ENCODE results near the gene P2RY2. TPM values are rescaled to one million over a fixed set of nuclear protein-coding genes. Genes with fewer than 3 reads are reported as not detected.

P2RY2 gene
- total and polyA plus RNA-seq, 4 donors, result 1.8 to 3.7 (median 2.2) TPM

- TF ChIP-seq RXRA (IDR thresholded peaks at IDR 0.05), result no peak
- TF ChIP-seq HNF4A (conservative IDR thresholded peaks at IDR 0.05), result no peak
- TF ChIP-seq FOXA2 (IDR thresholded peaks at IDR 0.05), result no peak
- TF ChIP-seq SP1 (IDR thresholded peaks at IDR 0.05), result no peak
- TF ChIP-seq GABPA (IDR thresholded peaks at IDR 0.05 in 1 of 2, conservative IDR thresholded peaks at IDR 0.05 in 1 of 2), result no peak
- TF ChIP-seq, protein P1, sequence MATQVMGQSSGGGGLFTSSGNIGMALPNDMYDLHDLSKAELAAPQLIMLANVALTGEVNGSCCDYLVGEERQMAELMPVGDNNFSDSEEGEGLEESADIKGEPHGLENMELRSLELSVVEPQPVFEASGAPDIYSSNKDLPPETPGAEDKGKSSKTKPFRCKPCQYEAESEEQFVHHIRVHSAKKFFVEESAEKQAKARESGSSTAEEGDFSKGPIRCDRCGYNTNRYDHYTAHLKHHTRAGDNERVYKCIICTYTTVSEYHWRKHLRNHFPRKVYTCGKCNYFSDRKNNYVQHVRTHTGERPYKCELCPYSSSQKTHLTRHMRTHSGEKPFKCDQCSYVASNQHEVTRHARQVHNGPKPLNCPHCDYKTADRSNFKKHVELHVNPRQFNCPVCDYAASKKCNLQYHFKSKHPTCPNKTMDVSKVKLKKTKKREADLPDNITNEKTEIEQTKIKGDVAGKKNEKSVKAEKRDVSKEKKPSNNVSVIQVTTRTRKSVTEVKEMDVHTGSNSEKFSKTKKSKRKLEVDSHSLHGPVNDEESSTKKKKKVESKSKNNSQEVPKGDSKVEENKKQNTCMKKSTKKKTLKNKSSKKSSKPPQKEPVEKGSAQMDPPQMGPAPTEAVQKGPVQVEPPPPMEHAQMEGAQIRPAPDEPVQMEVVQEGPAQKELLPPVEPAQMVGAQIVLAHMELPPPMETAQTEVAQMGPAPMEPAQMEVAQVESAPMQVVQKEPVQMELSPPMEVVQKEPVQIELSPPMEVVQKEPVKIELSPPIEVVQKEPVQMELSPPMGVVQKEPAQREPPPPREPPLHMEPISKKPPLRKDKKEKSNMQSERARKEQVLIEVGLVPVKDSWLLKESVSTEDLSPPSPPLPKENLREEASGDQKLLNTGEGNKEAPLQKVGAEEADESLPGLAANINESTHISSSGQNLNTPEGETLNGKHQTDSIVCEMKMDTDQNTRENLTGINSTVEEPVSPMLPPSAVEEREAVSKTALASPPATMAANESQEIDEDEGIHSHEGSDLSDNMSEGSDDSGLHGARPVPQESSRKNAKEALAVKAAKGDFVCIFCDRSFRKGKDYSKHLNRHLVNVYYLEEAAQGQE (IDR thresholded peaks at IDR 0.05), result no peak
- TF ChIP-seq HNF4G (IDR thresholded peaks at IDR 0.05), result no peak
- TF ChIP-seq ATF3 (IDR thresholded peaks at IDR 0.05), result no peak
- TF ChIP-seq FOXA1 (IDR thresholded peaks at IDR 0.05), result no peak
- no peak for TF ChIP-seq MAX (IDR thresholded peaks at IDR 0.05)
- no peak for TF ChIP-seq JUND (IDR thresholded peaks at IDR 0.05)
- H3K4me3 ChIP-seq (ENCODE audit: low read depth in 1 of 3, low read length in 3 of 3), result no peak overlapping the region
- no peaks in the 10 kb centered on the region for H3K9me3 ChIP-seq (ENCODE audit: control insufficient read depth in 4 of 4, low read length in 3 of 4)
- no peak overlapping the region for H3K27ac ChIP-seq (ENCODE audit: low read depth in 1 of 2, low read length in 2 of 2)
- DNase-seq (ENCODE audit: low spot score), result no peak
- peaks cover 2 to 27% (median 17%) of the 10 kb centered on the region in 4 donors for H3K4me1 ChIP-seq (ENCODE audit: control insufficient read depth in 4 of 4, insufficient read depth in 4 of 4, low read length in 3 of 4)
- no peaks in the 10 kb centered on the region for H3K36me3 ChIP-seq (ENCODE audit: control insufficient read depth in 4 of 4, insufficient read depth in 3 of 4, low read depth in 1 of 4, low read length in 3 of 4)
- H3K9ac ChIP-seq (ENCODE audit: low read depth in 1 of 2, low read length in 2 of 2), result no peak overlapping the region
- H3K27me3 ChIP-seq (ENCODE audit: control insufficient read depth in 4 of 4, insufficient read depth in 4 of 4, low read length in 3 of 4), result no peaks in the 10 kb centered on the region
Measured at GRCh38 chr11:73233211-73233610, 15.1 kb downstream of the P2RY2 start.

DNA sequence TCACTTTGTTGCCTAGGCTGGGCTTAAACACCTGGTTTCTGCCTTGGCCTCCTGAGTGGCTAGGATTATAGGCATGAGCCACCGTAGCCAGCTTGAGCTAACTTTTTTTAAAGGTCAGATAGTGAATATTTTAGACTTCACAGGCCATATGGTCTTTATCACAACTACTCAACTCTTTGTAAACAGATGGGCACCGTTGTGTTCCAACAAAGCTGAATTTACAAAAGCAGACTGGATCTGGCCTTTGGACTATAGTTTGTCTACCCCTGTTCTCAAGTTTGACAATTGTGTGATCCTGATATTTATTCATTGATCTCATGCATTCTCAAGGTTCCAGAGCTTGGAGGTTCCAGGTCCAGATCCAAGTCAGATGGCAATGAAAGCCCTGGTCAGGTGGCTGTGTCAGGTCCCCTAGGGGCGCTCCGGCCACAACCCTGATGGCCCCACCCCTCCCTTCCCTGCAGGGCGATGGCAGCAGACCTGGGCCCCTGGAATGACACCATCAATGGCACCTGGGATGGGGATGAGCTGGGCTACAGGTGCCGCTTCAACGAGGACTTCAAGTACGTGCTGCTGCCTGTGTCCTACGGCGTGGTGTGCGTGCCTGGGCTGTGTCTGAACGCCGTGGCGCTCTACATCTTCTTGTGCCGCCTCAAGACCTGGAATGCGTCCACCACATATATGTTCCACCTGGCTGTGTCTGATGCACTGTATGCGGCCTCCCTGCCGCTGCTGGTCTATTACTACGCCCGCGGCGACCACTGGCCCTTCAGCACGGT lies 15.8 kb downstream of the P2RY2 start:
- Histone ChIP-seq H3K4me1 (ENCODE audit: control insufficient read depth in 4 of 4, insufficient read depth in 4 of 4, low read length in 3 of 4) (peaks cover 2 to 27% (median 17%) of the 10 kb centered on the region in 4 donors), H3K9me3 (ENCODE audit: control insufficient read depth in 4 of 4, low read length in 3 of 4) (no peaks in the 10 kb centered on the region), H3K36me3 (ENCODE audit: control insufficient read depth in 4 of 4, insufficient read depth in 3 of 4, low read depth in 1 of 4, low read length in 3 of 4) (no peaks in the 10 kb centered on the region), H3K27ac (ENCODE audit: low read depth in 1 of 2, low read length in 2 of 2) (no peak overlapping the region), H3K9ac (ENCODE audit: low read depth in 1 of 2, low read length in 2 of 2) (no peak overlapping the region), H3K27me3 (ENCODE audit: control insufficient read depth in 4 of 4, insufficient read depth in 4 of 4, low read length in 3 of 4) (no peaks in the 10 kb centered on the region), H3K4me3 (ENCODE audit: low read depth in 1 of 3, low read length in 3 of 3) (no peak overlapping the region)
- TF ChIP-seq HNF4A (conservative IDR thresholded peaks at IDR 0.05) (peak; percentile 58 to 62), RAD21 (IDR thresholded peaks at IDR 0.05) (no peak)
- no peak for DNase-seq (ENCODE audit: low spot score)
- whole genome bisulfite sequencing, result 89% methylated on average over 23 of the region's 23 CpGs

DNA sequence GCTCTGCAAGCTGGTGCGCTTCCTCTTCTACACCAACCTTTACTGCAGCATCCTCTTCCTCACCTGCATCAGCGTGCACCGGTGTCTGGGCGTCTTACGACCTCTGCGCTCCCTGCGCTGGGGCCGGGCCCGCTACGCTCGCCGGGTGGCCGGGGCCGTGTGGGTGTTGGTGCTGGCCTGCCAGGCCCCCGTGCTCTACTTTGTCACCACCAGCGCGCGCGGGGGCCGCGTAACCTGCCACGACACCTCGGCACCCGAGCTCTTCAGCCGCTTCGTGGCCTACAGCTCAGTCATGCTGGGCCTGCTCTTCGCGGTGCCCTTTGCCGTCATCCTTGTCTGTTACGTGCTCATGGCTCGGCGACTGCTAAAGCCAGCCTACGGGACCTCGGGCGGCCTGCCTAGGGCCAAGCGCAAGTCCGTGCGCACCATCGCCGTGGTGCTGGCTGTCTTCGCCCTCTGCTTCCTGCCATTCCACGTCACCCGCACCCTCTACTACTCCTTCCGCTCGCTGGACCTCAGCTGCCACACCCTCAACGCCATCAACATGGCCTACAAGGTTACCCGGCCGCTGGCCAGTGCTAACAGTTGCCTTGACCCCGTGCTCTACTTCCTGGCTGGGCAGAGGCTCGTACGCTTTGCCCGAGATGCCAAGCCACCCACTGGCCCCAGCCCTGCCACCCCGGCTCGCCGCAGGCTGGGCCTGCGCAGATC lies 16.5 kb downstream of the P2RY2 start:
- Histone ChIP-seq H3K4me1 (ENCODE audit: control insufficient read depth in 4 of 4, insufficient read depth in 4 of 4, low read length in 3 of 4) (peaks cover 2 to 27% (median 17%) of the 10 kb centered on the region in 4 donors), H3K27ac (ENCODE audit: low read depth in 1 of 2, low read length in 2 of 2) (no peak overlapping the region), H3K27me3 (ENCODE audit: control insufficient read depth in 4 of 4, insufficient read depth in 4 of 4, low read length in 3 of 4) (no peaks in the 10 kb centered on the region), H3K4me3 (ENCODE audit: low read depth in 1 of 3, low read length in 3 of 3) (no peak overlapping the region), H3K36me3 (ENCODE audit: control insufficient read depth in 4 of 4, insufficient read depth in 3 of 4, low read depth in 1 of 4, low read length in 3 of 4) (no peaks in the 10 kb centered on the region), H3K9ac (ENCODE audit: low read depth in 1 of 2, low read length in 2 of 2) (no peak overlapping the region), H3K9me3 (ENCODE audit: control insufficient read depth in 4 of 4, low read length in 3 of 4) (no peaks in the 10 kb centered on the region)
- DNase-seq (ENCODE audit: low spot score), result no peak
- WGBS, result 96% methylated on average over 56 of the region's 56 CpGs
- no peak for TF ChIP-seq HNF4A (conservative IDR thresholded peaks at IDR 0.05)
- TF ChIP-seq GABPA (IDR thresholded peaks at IDR 0.05 in 1 of 2, conservative IDR thresholded peaks at IDR 0.05 in 1 of 2), result no peak
- TF ChIP-seq NR2F2 (IDR thresholded peaks at IDR 0.05), result no peak
- TF ChIP-seq ATF3 (IDR thresholded peaks at IDR 0.05), result no peak
- TF ChIP-seq, protein P1 (IDR thresholded peaks at IDR 0.05), result no peak

Data from liver (tissue), 9 donors.